DOHH2 (cell line): ENCODE results near the gene ATAD3B.

ENCODE experiments used
- EZH2phosphoT487 ChIP-seq: fragments of 200-600 bp; sonication (generic); IDR thresholded peaks from 2 replicates; pipeline ENCODE4 v1.6.1; 2017; ENCODE audit warnings: borderline replicate concordance, mild to moderate bottlenecking, antibody characterized with exemption, low read length, moderate library complexity, mixed read lengths
- TF ChIP-seq, protein P1 (sequence below): fragments of 200-600 bp; sonication (generic); IDR thresholded peaks from one replicate; pipeline ENCODE4 v1.5.1; 2014; ENCODE audit warnings: antibody characterized with exemption, mild to moderate bottlenecking, low read depth, low read length; ENCODE audit not compliant: poor library complexity, severe bottlenecking

- TF ChIP-seq, protein P1, sequence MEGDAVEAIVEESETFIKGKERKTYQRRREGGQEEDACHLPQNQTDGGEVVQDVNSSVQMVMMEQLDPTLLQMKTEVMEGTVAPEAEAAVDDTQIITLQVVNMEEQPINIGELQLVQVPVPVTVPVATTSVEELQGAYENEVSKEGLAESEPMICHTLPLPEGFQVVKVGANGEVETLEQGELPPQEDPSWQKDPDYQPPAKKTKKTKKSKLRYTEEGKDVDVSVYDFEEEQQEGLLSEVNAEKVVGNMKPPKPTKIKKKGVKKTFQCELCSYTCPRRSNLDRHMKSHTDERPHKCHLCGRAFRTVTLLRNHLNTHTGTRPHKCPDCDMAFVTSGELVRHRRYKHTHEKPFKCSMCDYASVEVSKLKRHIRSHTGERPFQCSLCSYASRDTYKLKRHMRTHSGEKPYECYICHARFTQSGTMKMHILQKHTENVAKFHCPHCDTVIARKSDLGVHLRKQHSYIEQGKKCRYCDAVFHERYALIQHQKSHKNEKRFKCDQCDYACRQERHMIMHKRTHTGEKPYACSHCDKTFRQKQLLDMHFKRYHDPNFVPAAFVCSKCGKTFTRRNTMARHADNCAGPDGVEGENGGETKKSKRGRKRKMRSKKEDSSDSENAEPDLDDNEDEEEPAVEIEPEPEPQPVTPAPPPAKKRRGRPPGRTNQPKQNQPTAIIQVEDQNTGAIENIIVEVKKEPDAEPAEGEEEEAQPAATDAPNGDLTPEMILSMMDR = no peak
- TF ChIP-seq EZH2phosphoT487 = no peak
Measured at GRCh38 chr1:1440262-1441001, 31.1 kb upstream of the ATAD3B start.
